Ovary (tissue), 9 donors: ENCODE measurements around the gene TMEM61. TPM values are rescaled to one million over a fixed set of nuclear protein-coding genes. Genes with fewer than 3 reads are reported as not detected.
A peak's percentile ranks its signal among the peaks of the same experiment; 100 is the strongest.

Experiments
- DNase-seq, 5 donors: peaks; one replicate each; pipeline ENCODE4 v3.0.0-alpha.2; 2019 to 2020
- H3K27ac ChIP-seq, 2 donors: fragments of 200-600 bp; one replicate each; pipeline versions ENCODE4 v1.5.1 to v1.8.0; 2019 to 2022
- H3K27me3 ChIP-seq: fragments of 200-600 bp; one replicate; pipeline ENCODE4 v1.8.0; 2022
- H3K36me3 ChIP-seq: fragments of 200-600 bp; sonication (generic); one replicate; pipeline ENCODE4 v1.5.1; 2019
- H3K4me1 ChIP-seq: one replicate; pipeline ENCODE4 v1.8.1; 2013; ENCODE audit warnings: mild to moderate bottlenecking, moderate library complexity; ENCODE audit not compliant: insufficient read depth
- H3K4me3 ChIP-seq: fragments of 200-600 bp; sonication (generic); one replicate; pipeline ENCODE4 v1.5.1; 2017
- H3K9me3 ChIP-seq, 2 donors: fragments of 200-600 bp in 1 of 2; sonication (generic) in 1 of 2; one replicate each; pipeline versions ENCODE4 v1.5.1 to v1.8.1; 2013 to 2019; ENCODE audit warnings: mild to moderate bottlenecking in 1 of 2, moderate library complexity in 1 of 2
- EP300 ChIP-seq: sonication (generic); formaldehyde crosslinking; IDR thresholded peaks from one replicate; pipeline ENCODE4 v1.6.1; 2017; ENCODE audit warnings: antibody characterized with exemption
- POLR2A ChIP-seq: fragments of 450-650 bp; IDR thresholded peaks from one replicate; pipeline ENCODE4 v1.6.1; 2017; ENCODE audit warnings: antibody characterized with exemption, mild to moderate bottlenecking, moderate library complexity
- WGBS, 3 donors: extraction: QIAGEN DNeasy Blood & Tissue Kit in 1 of 3; methylation state at CpG; one replicate each; pipeline versions ENCODE4 v1.1.5 to v1.1.7; 2013 to 2017; 5-methylcytosine and 5-hydroxymethylcytosine counted together
- intact Hi-C, 4 donors: fragments of 100-400 bp; cut with DNase I; formaldehyde crosslinking; loops; one replicate each; pipeline versions ENCODE4 v1.11.0 to v1.15.1; 2022 to 2023
- polyA plus RNA-seq, 2 donors: library from polyadenylated mRNA; stranded (reverse); fragments of 200-250 nt in 1 of 2; fragments of 350-450 nt in 1 of 2; fragmentation: Illumina TruSeq in 1 of 2; extraction: RNeasy Lipid Tissue Mini Kit (QIAGEN cat#74804) in 1 of 2; gene quantifications; one replicate each; pipeline ENCODE4 v1.2.3, GENCODE V29; 2013 to 2014
- total RNA-seq, 7 donors: library from RNA; depleted of rRNA in 2 of 7; stranded (reverse); fragments of >200 nt in 2 of 7; fragmentation: NEBNext Ultra II Directional in 3 of 7; extraction: Animal tissue kit (Norgen Biotek cat#: 25700) in 3 of 7; gene quantifications; one replicate each; pipeline versions ENCODE4 v1.1.0 to v1.2.4, GENCODE V29; 2016 to 2023
- TF ChIP-seq, protein P1 (sequence below), 3 donors: fragments of 450-650 bp in 2 of 3; fragments of 200-600 bp in 1 of 3; IDR thresholded peaks; one replicate each; pipeline versions ENCODE4 v1.5.1 to v1.8.0; 2016 to 2022; ENCODE audit warnings: antibody characterized with exemption in 3 of 3, mild to moderate bottlenecking in 1 of 3
- donor health status: DM: no; HTN: no; CAD: no; lungs with moderate emphysema.
- donor health status: DM: no; HTN: no; CAD: no.
- donor health status: Bipolar disorder and iron deficiency.
- donor health status: DM: yes; HTN: yes; CAD: no.
- donor health status: DM: no; HTN: no; CAD: no.
- donor health status: DM: yes; HTN: yes; CAD: no.

Gene TMEM61
- total and polyA plus RNA-seq, 9 donors, result 0.22 to 2.9 (median 0.61) TPM; not detected in 3

GRCh38 chr1:54965624-54966340, 14.6 kb upstream of the TMEM61 start:
- no peaks in the 10 kb centered on the region for H3K36me3 ChIP-seq
- WGBS, 3 donors, result 54 to 58% (median 55%) methylated on average over 7 of the region's 7 CpGs
- peak in 2 of 5 donors; percentile 47 to 72 for DNase-seq
- no peaks in the 10 kb centered on the region for H3K27me3 ChIP-seq
- no peaks in the 10 kb centered on the region for H3K4me1 ChIP-seq
- intact Hi-C loops, result no loop called here
- TF ChIP-seq, protein P1, sequence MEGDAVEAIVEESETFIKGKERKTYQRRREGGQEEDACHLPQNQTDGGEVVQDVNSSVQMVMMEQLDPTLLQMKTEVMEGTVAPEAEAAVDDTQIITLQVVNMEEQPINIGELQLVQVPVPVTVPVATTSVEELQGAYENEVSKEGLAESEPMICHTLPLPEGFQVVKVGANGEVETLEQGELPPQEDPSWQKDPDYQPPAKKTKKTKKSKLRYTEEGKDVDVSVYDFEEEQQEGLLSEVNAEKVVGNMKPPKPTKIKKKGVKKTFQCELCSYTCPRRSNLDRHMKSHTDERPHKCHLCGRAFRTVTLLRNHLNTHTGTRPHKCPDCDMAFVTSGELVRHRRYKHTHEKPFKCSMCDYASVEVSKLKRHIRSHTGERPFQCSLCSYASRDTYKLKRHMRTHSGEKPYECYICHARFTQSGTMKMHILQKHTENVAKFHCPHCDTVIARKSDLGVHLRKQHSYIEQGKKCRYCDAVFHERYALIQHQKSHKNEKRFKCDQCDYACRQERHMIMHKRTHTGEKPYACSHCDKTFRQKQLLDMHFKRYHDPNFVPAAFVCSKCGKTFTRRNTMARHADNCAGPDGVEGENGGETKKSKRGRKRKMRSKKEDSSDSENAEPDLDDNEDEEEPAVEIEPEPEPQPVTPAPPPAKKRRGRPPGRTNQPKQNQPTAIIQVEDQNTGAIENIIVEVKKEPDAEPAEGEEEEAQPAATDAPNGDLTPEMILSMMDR (IDR thresholded peaks at IDR 0.05), result no peak
- no peak for TF ChIP-seq EP300
- no peak for TF ChIP-seq POLR2A
- no peak overlapping the region for H3K4me3 ChIP-seq
- H3K27ac ChIP-seq, result no peak overlapping the region
- H3K9me3 ChIP-seq, result no peaks in the 10 kb centered on the region

- no peak for DNase-seq
- Histone ChIP-seq H3K9me3 (no peaks in the 10 kb centered on the region), H3K27ac (no peak overlapping the region), H3K4me3 (no peak overlapping the region), H3K27me3 (no peaks in the 10 kb centered on the region), H3K36me3 (no peaks in the 10 kb centered on the region), H3K4me1 (no peaks in the 10 kb centered on the region)
- intact Hi-C loops, result no loop called here
- no peak for TF ChIP-seq POLR2A
- no peak for TF ChIP-seq EP300
- TF ChIP-seq, protein P1 (IDR thresholded peaks at IDR 0.05), result no peak
- WGBS, 3 donors, result 70 to 78% (median 74%) methylated on average over 5 of the region's 5 CpGs
These were observed 13.1 kb upstream of the TMEM61 start for GRCh38 chr1:54967372-54967771.

- no peaks in the 10 kb centered on the region for H3K27me3 ChIP-seq
- no peaks in the 10 kb centered on the region for H3K9me3 ChIP-seq
- DNase-seq, result no peak
- no peaks in the 10 kb centered on the region for H3K4me1 ChIP-seq
- intact Hi-C loops, result no loop called here
- no peak overlapping the region for H3K4me3 ChIP-seq
- 48 to 74% (median 62%) methylated on average over 4 of the region's 4 CpGs for WGBS, 3 donors
- TF ChIP-seq EP300 (no peak), POLR2A (no peak)
- TF ChIP-seq, protein P1 (IDR thresholded peaks at IDR 0.05), result no peak
- no peaks in the 10 kb centered on the region for H3K36me3 ChIP-seq
- no peak overlapping the region for H3K27ac ChIP-seq
These were observed 11.9 kb upstream of the TMEM61 start for GRCh38 chr1:54968551-54968950.

DNA sequence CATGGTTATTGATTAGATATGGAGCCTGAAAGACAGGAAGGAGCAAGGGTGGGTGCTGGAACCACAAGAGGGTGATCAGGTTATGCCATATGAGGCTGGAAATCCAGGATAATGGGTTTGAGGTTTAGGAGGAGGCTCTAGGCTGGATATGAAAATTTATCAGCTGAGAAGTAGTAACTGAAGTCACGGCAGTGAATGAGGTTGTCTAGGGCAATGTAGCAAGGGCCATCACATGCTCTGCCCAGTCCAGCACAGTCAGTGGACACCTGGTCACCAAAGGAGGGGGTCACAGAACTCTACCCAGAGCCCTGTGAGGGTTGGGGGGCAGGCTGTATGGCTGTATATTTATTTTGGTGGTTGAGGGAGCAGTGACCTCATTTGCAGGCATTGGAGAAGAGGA, 10.5 kb upstream of the TMEM61 start:
- intact Hi-C loops, result no loop called here
- DNase-seq, result no peak
- 79 to 88% (median 88%) methylated on average over 1 of the region's 1 CpG for WGBS, 3 donors
- Histone ChIP-seq H3K9me3 (no peaks in the 10 kb centered on the region), H3K4me3 (no peak overlapping the region), H3K27me3 (no peaks in the 10 kb centered on the region), H3K36me3 (no peaks in the 10 kb centered on the region), H3K4me1 (no peaks in the 10 kb centered on the region), H3K27ac (no peak overlapping the region)
- TF ChIP-seq EP300, result no peak
- TF ChIP-seq, protein P1 (IDR thresholded peaks at IDR 0.05), result no peak
- no peak for TF ChIP-seq POLR2A
